Cardiac septum (tissue), 1 donor: ENCODE measurements around the gene FAM199X. TPM values are rescaled to one million over a fixed set of nuclear protein-coding genes. Genes with fewer than 3 reads are reported as not detected.

Experiments used
- DNase-seq: peaks from one replicate; pipeline ENCODE4 v3.0.0-alpha.2; 2020; ENCODE audit warnings: low spot score
- intact Hi-C: fragments of 100-400 bp; cut with DNase I; formaldehyde crosslinking; loops from one replicate; pipeline ENCODE4 v1.14.0; 2022
- long read RNA-seq: library from polyadenylated mRNA; unstranded; transcript quantifications from one replicate; pipeline ENCODE4 v2.0.0, GENCODE V29; 2021
- total RNA-seq: library from RNA; stranded (reverse); fragmentation: NEBNext Ultra II Directional; extraction: Animal tissue kit (Norgen Biotek cat#: 25700); gene quantifications from one replicate; pipeline ENCODE4 v1.2.1, GENCODE V29; 2021
- donor health status: DM: no; HTN: no; CAD: no.

The FAM199X gene
- total RNA-seq, result 10.9 TPM
- long read RNA-seq, full-length matches to known transcripts, result 7 of 8 reads
- long read RNA-seq, partial matches to known transcripts, result 0 of 8 reads
- long read RNA-seq, other reads (novel, unspliced or antisense), result 1 of 8 reads

- intact Hi-C loops, result no loop called here
Measured at GRCh38 chrX:104165894-104166734, at the start of gene FAM199X. TSS of gene FAM199X (plus strand) at chrX:104166453. CDS start at chrX:104166786, 333 bp downstream.

GRCh38 chrX:104117759-104118158 is 48.5 kb upstream of the FAM199X start:
- intact Hi-C loops, result no loop called here
- no peak for DNase-seq

More at GRCh38 chrX:104165894-104166734, at the start of gene FAM199X:
- peak; percentile 95 for DNase-seq

GRCh38 chrX:104118765-104119164 is 47.5 kb upstream of the FAM199X start:
- DNase-seq, result no peak
- intact Hi-C loops, result no loop called here

DNA sequence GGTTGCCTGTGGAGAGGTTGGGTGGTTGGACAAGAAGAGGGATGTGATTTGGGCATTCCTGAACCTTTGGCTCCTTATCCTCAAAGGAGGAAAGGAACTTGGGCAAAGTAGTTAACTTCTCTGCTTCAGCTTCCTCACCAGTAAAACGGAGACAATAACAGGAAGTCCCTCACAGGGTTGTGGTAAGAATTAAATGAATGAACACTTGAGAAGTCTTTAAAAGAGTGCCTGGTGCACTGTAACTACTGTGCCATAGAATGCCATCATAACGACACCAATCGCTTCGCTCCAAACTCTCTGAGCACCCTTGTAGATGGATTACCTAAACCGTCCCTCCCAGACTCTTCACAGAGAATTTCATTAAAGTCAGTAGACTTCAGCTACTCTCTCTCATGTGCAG is 43.4 kb upstream of the FAM199X start:
- intact Hi-C loops, result no loop called here

DNA sequence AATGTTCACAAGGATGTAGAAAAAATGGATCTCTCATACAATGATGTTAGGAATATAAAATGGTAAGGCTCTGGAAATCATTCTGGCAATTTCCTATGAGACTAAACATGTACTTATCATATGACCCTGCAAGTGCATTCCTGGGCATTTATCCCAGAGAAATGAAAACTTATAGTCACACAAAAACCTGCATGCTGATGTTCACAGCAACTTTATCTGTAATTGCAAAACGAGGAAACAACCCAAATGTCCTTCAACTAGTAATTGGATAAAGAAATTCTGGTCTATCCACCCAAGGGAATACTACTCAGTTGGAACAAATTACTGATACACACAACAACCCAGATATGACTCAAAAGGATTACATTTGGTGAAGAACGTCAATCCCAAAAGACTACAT is 39.4 kb upstream of the FAM199X start:
- intact Hi-C loops, result no loop called here
- DNase-seq, result no peak

More for the DNA sequence above, 43.4 kb upstream of the FAM199X start:
- no peak for DNase-seq

DNA sequence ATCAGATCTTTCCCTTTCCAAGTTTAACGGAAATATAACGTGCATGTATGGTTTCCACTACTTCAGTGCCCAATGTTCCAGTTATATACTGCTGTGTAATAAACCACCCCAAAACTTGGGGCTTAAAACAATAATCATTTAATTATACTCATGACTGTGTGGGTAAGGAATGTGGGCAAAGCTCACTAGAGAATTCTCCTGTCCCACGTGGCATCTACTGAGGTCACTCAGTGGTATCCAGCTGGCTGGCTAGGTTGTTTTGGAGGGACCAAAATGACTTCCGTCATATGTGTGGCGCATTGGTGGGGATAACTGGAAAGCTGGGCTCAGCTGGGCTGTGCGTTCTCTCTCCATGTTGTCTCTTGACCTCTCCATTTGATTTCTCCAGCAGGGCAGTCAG is 35.4 kb upstream of the FAM199X start:
- no peak for DNase-seq
- intact Hi-C loops, result no loop called here

DNA sequence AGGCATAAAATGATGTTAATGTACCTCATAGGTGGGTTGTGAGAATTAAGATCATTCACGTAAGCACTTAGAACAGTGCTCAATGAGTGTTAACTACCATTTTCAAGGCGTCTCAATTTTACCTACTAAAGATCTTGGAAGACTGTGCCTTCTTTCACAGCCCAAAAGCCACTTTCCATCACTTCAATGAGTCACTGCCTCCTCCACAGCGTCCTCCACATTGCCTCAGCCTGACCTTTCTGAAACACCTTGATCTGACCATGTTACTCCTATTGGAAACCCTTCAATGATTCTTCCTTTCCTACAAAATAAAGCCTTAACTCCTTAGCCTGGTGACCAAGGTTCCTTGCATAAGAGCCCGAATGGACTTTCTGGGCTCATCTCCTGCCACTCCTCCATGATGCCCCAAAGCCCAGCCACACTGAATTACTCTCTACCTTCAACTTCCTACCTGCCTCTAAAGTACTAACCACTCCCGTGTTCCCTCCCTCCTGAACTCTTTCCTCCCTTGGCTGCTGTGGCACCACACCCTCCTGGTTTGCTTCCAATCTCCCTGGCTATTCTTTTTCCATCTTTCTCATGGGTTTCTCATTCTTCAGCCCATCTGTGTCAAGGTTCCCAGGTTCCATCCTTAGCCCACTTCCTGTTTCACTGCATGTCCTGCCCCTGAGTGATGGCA is 31.5 kb upstream of the FAM199X start:
- intact Hi-C loops, result no loop called here

DNA sequence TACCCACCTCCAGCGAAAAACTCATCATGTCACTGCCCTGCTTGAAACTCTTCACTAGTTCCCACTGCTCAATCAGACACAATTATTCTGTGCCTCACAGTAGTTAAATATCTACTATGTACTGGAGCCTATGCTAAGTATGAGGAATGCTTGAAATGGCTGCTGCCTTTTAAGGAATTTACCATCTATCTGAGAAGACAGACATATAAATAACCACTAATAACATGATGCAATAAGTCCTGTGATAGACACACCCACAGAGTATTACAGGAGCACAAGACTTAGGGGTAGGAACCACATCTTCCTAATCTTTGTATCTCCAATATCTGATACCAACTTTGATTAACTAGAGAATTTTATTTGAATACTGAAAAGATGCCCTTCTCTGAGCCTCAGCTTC is 30.6 kb upstream of the FAM199X start:
- intact Hi-C loops, result loop anchor here (2.0 kb wide), 1 partner anchor 291 kb away; no protein-coding TSS in a partner anchor
- DNase-seq, result no peak

More for the DNA sequence above, 31.5 kb upstream of the FAM199X start:
- no peak for DNase-seq

DNA sequence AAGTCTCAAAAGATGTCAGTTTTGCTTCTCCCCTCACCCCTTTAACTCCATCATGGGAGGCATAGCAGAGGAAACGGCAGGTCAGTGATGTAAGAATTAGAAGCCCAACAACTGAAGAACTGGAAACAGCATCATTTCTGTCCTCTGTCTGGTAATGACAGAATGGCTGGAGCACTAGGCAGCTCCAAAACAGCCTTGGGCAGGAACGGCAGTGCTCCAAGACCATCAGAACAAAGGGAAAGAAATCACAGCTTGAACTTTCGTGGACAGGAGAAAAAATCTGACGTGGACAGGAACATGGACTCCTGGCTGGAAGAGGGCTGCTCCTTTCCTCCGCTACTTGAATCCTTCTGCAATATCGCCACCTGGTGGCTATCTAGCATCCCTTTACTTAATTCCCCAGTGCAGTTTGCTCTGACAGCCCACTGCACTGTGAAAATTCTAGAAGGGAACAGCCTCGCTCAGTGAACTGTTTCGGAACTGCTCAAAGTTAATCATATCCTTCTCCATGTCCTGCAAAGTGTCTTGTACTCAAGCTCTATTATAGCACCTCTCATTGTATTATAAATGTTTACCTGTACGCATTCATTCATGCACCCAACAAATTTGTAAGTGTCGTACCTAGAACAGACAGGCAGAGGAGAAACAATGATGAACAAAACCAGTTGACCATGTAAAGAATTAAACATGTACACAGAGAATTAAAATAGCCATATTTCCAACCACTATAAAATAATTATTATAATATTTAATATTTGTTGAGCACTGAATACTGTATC is 29.8 kb upstream of the FAM199X start:
- intact Hi-C loops, result loop anchor here (2.0 kb wide), 1 partner anchor 292 kb away; no protein-coding TSS in a partner anchor
- no peak for DNase-seq

GRCh38 chrX:104137496-104137895 is 28.8 kb upstream of the FAM199X start:
- intact Hi-C loops, result loop anchor here (2.0 kb wide), 1 partner anchor 293 kb away; no protein-coding TSS in a partner anchor
- no peak for DNase-seq

DNA sequence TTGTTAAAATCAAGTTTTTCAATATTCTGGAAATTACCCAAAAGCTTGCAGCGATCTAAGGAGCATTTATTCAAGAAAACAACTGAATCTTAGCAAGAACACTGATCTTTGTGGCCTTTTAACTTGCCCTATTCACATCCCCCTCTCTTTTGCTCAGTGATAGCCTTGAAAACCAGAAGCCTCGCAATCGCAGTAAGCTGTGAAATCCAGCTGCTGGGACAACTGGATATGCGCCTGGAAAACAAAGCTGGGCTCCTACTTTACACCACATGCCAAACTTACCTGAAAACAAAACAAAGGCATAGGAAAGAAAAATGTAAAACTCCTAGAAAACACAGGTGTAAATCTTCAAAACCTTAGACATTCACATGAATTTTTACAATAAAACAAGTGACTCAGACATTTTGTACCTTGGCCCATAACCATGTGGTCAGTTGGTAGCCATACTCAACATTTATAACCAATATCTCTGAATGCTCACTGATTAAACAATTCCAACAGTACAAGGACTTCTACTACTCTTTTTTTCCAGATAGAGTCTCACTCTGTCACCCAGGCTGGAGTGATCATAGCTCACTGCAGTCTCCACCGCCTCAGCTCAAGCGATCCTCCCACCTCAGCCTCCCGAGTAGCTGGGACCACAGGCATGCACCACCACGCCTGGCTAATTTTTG is 25.0 kb upstream of the FAM199X start:
- DNase-seq, result no peak
- intact Hi-C loops, result no loop called here

DNA sequence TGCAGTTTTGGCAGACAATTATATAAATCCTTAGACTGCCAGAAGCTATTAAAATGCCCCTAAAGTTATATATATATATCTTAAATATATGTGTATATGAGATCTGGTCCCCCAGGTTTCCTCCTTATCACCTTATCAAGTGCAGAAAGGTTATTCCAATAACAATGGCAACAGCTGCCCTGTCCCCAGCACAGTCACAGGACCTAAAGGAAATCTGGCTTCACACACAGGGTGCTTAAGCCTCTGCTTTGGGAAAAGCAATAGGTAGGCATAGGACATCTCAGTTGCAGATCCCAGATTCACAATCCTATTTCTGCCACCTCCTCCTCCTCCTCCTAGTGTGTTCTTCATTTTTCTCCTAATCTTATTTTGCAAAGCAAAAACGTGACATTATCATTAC is 15.2 kb upstream of the FAM199X start:
- DNase-seq, result no peak
- intact Hi-C loops, result no loop called here

DNA sequence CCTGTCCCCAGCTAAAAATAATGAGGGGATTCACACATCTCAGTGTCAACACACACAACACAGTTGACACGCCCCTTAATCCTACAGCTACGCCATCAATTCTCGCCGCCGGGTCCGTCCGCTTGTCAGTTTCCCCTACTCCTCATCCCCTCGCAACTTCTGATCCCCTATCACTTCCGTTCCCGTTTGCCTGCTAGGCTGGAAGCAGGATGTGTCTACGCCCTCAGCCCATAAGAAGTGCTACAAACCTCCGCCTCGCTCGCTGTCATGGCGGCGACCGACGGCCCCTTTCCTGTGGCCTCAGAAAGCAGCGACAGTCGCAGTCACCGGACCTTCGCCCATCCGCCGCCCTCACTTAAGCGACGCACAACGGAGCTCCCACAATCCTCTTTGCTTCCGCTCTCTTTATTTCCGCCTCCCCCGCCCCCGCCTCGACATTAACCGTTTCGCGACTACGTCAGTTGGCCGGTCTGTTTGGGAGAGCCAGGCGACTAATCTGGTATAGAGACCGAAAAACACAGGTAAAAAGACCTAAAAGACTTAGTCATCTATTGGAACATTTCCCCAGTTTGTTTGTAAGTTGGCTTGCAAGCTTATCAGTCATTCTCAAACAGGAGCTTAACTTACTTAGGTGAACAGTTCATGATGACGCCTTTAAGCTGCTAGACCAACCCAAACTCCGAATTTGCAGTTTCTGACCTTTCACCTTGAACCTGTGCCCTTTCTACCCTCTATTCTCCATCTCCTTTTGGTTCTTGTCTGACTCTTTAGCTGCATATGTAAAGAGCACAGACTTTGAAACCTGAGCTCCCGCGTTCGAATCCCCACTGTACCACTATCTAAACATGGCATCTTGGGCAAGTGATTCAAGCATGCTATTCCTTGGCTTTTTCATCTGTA is 9.4 kb upstream of the FAM199X start, which contains the start of gene SLC25A53:
Gene SLC25A53, minus strand, starts transcription at position 380 of the 900 bp plus-strand sequence. CDS start 51,752 bp downstream, outside the sequence.
- intact Hi-C loops, result no loop called here
- DNase-seq, result peak; percentile 87

- no peak for DNase-seq
- intact Hi-C loops, result no loop called here
Measured at GRCh38 chrX:104166735-104167436, 633 bp downstream of the FAM199X start.

DNA sequence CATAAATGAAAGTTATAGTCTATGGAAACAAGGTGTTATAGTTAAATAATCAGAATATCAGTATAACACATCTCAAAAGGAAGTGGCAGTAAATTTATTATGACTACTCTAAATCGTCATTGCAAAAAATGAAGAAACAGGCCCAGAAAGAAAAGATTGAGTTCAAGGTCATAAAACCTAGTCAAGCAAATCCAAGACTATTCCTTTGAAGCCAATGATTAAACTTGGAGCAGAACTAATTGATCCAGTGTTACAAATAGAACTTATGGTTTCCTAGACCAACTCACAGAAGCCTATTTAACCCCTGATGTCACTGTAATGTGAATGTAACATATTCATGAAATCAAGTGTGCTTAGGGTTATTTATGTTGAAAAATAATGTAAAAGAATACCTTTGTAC is 1.9 kb downstream of the FAM199X start:
- no peak for DNase-seq
- intact Hi-C loops, result no loop called here

DNA sequence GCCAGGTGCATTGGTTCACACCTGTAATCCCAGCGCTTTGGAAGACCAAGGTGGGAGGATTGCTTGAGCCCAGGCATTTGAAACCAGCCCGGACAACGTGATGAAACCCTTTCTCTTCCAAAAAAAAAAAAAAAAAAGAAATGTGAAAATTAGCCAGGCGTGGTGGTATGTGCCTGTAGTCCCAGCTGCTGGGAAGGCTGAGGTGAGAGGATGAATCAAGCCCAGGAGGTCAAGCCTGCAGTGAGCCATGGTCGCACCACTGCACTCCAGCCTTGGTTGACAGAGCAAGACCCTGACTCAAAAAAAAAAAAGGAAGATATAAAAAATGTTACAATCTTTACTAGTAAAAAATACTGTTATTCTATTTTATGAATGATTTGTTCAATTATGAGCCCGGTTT is 5.9 kb downstream of the FAM199X start:
- no peak for DNase-seq
- intact Hi-C loops, result no loop called here

DNA sequence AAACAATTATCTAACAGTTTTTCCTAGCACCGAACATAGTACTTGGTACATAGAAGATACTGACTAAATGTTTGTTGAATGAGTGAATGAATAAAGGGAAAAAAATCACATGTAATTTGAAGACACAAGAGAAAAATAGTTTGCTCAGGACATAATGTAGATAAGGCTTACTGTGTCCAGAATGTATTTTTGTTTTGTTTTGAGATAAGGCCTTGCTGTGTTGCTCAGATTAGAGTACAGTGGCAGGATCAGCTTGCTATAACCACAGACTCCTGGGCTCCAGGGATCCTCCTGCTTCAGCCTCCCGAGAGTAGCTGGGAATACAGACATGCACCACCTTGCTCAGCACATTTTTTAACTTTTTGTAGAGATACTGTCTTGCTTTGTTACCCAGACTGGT is 6.5 kb downstream of the FAM199X start:
- no peak for DNase-seq
- intact Hi-C loops, result no loop called here
